Astrocyte of the cerebellum (primary cell): ENCODE measurements around the gene ZNF668.

Experiments used
- DNase-seq: peaks from one replicate; pipeline ENCODE4 v3.0.0-alpha.2; 2011; ENCODE audit warnings: low read depth
- H3K4me3 ChIP-seq: 2 replicates; pipeline ENCODE4 v1.5.1; 2011; ENCODE audit warnings: mild to moderate bottlenecking, low read depth, low read length, moderate library complexity
- in situ Hi-C: cut with HindIII; loops from 2 replicates; pipeline ENCODE4 v1.10.0; 2017; ENCODE audit warnings: low sequenced_read_pairs
- TF ChIP-seq, protein P1 (sequence below): IDR thresholded peaks from 2 replicates; pipeline ENCODE4 v1.5.1; 2012; ENCODE audit warnings: low read length, low read depth, moderate library complexity, mild to moderate bottlenecking; ENCODE audit errors: missing control alignments

Gene ZNF668

DNA sequence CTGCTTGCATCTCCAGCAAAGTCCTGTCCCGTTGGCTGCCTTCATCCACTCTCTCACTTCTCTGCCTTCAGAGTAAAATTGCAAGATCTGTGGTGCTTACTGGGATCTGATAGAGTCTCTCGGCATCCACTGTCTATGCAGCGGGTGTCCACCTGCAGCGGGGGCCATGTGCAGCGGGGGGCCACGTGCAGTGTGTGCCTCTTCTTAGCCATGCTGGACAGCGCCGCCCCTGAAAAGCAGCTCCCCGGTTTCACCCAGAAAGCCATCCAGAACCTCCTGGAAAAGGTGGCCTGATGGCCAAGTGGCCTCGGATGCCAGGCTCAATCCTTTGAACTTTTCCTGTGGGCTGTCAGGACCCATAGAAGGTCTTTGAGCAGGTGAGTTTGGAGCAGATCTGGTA, 31.2 kb downstream of the ZNF668 start:
- in situ Hi-C loops = no loop called here
- DNase-seq = no peak
- no peak overlapping the region for H3K4me3 ChIP-seq
- TF ChIP-seq, protein P1, sequence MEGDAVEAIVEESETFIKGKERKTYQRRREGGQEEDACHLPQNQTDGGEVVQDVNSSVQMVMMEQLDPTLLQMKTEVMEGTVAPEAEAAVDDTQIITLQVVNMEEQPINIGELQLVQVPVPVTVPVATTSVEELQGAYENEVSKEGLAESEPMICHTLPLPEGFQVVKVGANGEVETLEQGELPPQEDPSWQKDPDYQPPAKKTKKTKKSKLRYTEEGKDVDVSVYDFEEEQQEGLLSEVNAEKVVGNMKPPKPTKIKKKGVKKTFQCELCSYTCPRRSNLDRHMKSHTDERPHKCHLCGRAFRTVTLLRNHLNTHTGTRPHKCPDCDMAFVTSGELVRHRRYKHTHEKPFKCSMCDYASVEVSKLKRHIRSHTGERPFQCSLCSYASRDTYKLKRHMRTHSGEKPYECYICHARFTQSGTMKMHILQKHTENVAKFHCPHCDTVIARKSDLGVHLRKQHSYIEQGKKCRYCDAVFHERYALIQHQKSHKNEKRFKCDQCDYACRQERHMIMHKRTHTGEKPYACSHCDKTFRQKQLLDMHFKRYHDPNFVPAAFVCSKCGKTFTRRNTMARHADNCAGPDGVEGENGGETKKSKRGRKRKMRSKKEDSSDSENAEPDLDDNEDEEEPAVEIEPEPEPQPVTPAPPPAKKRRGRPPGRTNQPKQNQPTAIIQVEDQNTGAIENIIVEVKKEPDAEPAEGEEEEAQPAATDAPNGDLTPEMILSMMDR = no peak

DNA sequence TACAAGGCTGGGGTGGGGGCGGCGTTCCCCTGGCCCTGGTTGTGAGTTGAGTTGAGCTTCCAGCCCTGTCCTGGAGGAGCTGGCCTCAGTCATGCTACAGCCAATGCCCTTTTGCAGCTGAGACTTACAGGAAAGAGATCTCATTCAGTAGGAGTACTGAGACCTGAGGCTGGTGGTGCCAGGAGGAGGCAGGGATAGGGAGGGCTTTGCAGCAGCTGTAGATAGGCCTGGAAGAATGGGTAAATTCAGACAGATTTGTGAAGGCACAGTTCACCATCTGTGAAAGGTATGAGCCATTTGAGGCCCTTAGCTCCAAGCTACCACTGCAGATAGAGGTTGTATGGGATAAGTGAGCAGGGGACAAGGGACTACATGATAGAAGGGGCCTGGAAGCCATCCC, 35.0 kb downstream of the ZNF668 start:
- TF ChIP-seq, protein P1 = no peak
- DNase-seq = no peak
- in situ Hi-C loops = no loop called here
- H3K4me3 ChIP-seq = no peak overlapping the region

- TF ChIP-seq, protein P1 = no peak
- DNase-seq = no peak
- no peak overlapping the region for H3K4me3 ChIP-seq
- in situ Hi-C loops = no loop called here
Observed at GRCh38 chr16:31036691-31037090, 37.3 kb downstream of the ZNF668 start.

DNA sequence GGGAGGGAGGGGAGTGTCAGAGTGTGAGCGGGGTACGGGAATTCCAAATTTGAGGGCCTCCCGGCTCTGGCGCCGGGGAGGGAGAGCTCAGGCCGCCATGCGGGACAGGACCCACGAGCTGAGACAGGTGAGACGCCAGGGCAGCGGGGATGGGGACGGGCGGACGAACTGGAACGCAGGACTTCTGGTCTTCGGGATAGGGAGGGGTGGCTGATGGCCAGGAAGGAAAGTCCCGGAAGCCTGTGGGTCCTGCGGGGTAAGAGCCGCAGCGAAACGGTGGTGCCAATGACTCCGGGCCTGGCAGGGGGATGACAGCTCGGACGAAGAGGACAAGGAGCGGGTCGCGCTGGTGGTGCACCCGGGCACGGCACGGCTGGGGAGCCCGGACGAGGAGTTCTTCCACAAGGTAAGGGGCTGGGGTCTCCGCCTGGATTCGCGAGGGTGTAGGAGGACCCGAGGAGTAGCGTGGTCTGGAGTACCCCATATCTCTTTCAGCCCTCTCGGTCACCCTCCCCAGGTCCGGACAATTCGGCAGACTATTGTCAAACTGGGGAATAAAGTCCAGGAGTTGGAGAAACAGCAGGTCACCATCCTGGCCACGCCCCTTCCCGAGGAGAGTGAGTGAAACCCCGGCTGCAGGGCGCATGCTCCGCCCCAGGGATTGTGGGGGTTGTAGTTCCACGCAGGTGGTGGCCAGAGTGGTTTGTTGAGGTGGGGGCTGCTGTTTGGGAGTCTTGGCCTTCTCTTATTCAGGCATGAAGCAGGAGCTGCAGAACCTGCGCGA, 40.1 kb downstream of the ZNF668 start:
- in situ Hi-C loops = no loop called here
- peak; percentile 56 for DNase-seq
- H3K4me3 ChIP-seq = peak overlapping the region; percentile 73
- TF ChIP-seq, protein P1 = no peak

DNA sequence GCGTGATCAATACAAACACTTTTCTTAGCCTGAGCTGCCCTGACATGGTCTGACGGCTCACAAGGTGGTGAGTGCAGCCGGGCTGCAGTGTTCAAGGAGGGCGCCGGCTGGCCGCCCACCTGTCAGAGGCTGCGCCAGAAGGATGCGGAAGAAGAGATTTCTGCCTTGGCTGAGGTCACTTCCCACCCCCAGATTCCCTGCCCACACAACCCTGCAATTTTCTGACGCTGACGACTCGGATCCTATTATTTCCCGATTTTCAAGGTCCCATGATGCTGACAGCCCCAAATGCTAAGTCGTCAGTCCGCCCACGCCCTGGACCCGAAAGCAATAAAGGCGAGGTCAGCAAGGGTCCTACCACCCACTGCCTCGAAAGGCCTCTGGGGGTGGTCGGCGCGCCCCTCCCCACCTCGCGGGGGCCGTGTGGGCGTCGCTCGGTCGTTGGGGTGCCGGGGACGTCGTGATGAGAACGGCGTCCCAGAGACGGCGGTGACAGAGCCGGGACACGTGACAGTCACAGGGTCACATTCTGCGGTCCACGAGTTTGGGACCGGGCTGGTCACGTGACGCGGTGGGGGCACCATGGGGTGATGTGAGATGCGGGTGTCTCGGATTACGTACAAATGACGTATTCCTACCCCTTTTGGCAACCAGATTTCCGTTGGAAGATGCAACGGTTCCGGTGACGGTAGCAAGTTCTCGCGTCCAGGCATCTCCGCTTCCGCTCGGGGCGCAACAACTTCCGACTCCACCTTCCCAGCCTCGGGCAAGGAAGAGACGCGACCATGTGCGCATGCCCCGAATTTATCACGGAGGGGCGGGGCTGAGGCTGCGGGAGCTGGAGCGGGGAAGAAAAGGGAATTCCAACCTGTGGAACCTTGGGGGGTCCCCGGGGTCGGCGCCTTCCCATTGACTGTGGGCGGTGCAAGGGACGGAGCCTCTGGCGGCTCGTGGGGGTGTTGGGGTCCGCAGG, 41.0 kb downstream of the ZNF668 start, which contains the start of gene STX4:
TSS of gene STX4 (plus strand) at position 823 of the 973 bp plus-strand sequence. CDS start 248 bp downstream, outside the sequence.
- TF ChIP-seq, protein P1 = no peak
- DNase-seq = peak; percentile 95
- peak within 1 kb of the TSS; percentile 73 for H3K4me3 ChIP-seq
- in situ Hi-C loops = no loop called here

GRCh38 chr16:31031276-31031675, 42.8 kb downstream of the ZNF668 start:
- in situ Hi-C loops = no loop called here
- TF ChIP-seq, protein P1 = no peak
- H3K4me3 ChIP-seq = no peak overlapping the region
- no peak for DNase-seq
